Natural killer cell (primary cell): ENCODE results near the gene CDH12. TPM values are rescaled to one million over a fixed set of nuclear protein-coding genes. Genes with fewer than 3 reads are reported as not detected.

Experiments used
- ATAC-seq, 3 donors: fragments of 150-1000 bp in 2 of 3; fragments of 200-7000 bp in 1 of 3; cut with Tn5 transposase; 1 replicate in 1 of 3; 2 replicates in 2 of 3; pipeline ENCODE4 v1.10.0; 2021; ENCODE audit warnings: mild to moderate bottlenecking in 2 of 3, moderate library complexity in 2 of 3
- DNase-seq, 2 donors: peaks; one replicate each; pipeline versions ENCODE4 v3.0.0 to v3.0.0-alpha.2; 2013 to 2021; ENCODE audit warnings: mixed read lengths in 1 of 2
- H3K27ac ChIP-seq: one replicate; pipeline ENCODE4 v1.5.1; 2013; ENCODE audit warnings: mild to moderate bottlenecking, low read length
- H3K27me3 ChIP-seq: one replicate; pipeline ENCODE4 v1.6.1; 2013; ENCODE audit warnings: low read length; ENCODE audit not compliant: control insufficient read depth, insufficient read depth
- H3K36me3 ChIP-seq: one replicate; pipeline ENCODE4 v1.6.1; 2013; ENCODE audit warnings: low read length; ENCODE audit not compliant: control insufficient read depth, insufficient read depth
- H3K4me1 ChIP-seq: one replicate; pipeline ENCODE4 v1.6.1; 2013; ENCODE audit warnings: low read length; ENCODE audit not compliant: control insufficient read depth, insufficient read depth
- H3K4me3 ChIP-seq: one replicate; pipeline ENCODE4 v1.5.1; 2013; ENCODE audit warnings: low read length
- H3K9me3 ChIP-seq: one replicate; pipeline ENCODE4 v1.6.1; 2013; ENCODE audit warnings: low read length; ENCODE audit not compliant: control insufficient read depth, insufficient read depth
- H3K27ac Mint-ChIP-seq, 2 donors: one replicate each; pipeline ENCODE4 v1.8.0; 2022; ENCODE audit warnings: mild to moderate bottlenecking in 2 of 2, mixed read lengths in 2 of 2, moderate library complexity in 1 of 2
- H3K27me3 Mint-ChIP-seq, 2 donors: one replicate each; pipeline ENCODE4 v1.8.0; 2022; ENCODE audit warnings: low read depth in 2 of 2, mixed read lengths in 2 of 2
- H3K36me3 Mint-ChIP-seq: one replicate; pipeline ENCODE4 v1.8.0; 2022; ENCODE audit warnings: mixed read lengths
- H3K4me1 Mint-ChIP-seq, 2 donors: one replicate each; pipeline ENCODE4 v1.8.0; 2022; ENCODE audit warnings: mixed read lengths in 2 of 2
- H3K4me3 Mint-ChIP-seq: one replicate; pipeline ENCODE4 v1.8.0; 2022; ENCODE audit warnings: mild to moderate bottlenecking, moderate library complexity, mixed read lengths
- H3K9me3 Mint-ChIP-seq, 2 donors: one replicate each; pipeline ENCODE4 v1.8.0; 2022; ENCODE audit warnings: mixed read lengths in 2 of 2
- CTCF ChIP-seq: fragments of 200-600 bp; IDR thresholded peaks from one replicate; pipeline ENCODE4 v1.8.0; 2022; ENCODE audit warnings: antibody characterized with exemption
- WGBS: methylation state at CpG from one replicate; pipeline ENCODE4 v1.1.7; 2013; ENCODE audit warnings: missing lambda C conversion rate; ENCODE audit not compliant: insufficient coverage; 5-methylcytosine and 5-hydroxymethylcytosine counted together
- intact Hi-C: fragments of 100-400 bp; cut with micrococcal nuclease; formaldehyde crosslinking; loops from one replicate; pipeline ENCODE4 v1.14.2; 2022
- total RNA-seq, 4 donors: library from RNA; stranded (reverse); fragments of 120-200 nt in 1 of 4; gene quantifications; one replicate each; pipeline versions ENCODE4 v1.2.3 to v1.2.4, GENCODE V29; 2013 to 2022

The CDH12 gene
- total RNA-seq, 3 donors from 2014 or later (not counting 1 experiment from before 2014, with no cell fraction given): not detected

- DNase-seq: no peak
- no peaks in the 10 kb centered on the region for H3K27me3 Mint-ChIP-seq
- H3K4me3 Mint-ChIP-seq: no peak overlapping the region
- H3K4me1 Mint-ChIP-seq: no peaks in the 10 kb centered on the region
- no peak for ATAC-seq
- Histone ChIP-seq H3K27me3 (no peaks in the 10 kb centered on the region), H3K4me3 (no peak overlapping the region), H3K36me3 (no peaks in the 10 kb centered on the region), H3K4me1 (no peaks in the 10 kb centered on the region), H3K27ac (no peak overlapping the region), H3K9me3 (peaks cover 4% of the 10 kb centered on the region)
- peaks cover 6 to 12% of the 10 kb centered on the region in 2 donors for H3K9me3 Mint-ChIP-seq
- WGBS: 78% methylated on average over 3 of the region's 3 CpGs
- no peak overlapping the region for H3K27ac Mint-ChIP-seq
- intact Hi-C loops: no loop called here
- no peak for TF ChIP-seq CTCF
- H3K36me3 Mint-ChIP-seq: no peaks in the 10 kb centered on the region
Observed at GRCh38 chr5:21773456-21773855, 1079.7 kb downstream of the CDH12 start.

DNA sequence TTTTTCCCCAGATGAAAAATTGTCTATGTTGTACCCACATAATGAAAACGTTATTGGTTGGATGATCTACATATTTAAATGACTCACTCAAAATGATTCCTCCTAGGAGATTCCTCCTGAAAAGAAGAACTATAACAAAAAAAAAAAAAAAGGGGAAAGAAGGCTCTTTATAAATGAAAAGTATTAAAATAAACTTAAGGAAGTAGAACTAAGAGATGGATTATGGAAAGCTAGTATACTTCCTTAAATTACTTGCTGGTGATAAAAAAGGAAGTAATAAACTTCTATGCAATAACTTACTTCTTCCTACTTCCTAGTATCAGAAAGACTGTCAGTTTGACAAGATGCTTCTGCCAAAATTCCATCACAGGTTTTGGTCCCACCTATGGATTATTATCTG lies 1087.7 kb downstream of the CDH12 start:
- no peaks in the 10 kb centered on the region for H3K4me1 ChIP-seq
- no peaks in the 10 kb centered on the region for H3K36me3 ChIP-seq
- H3K9me3 ChIP-seq: no peaks in the 10 kb centered on the region
- no peak overlapping the region for H3K4me3 Mint-ChIP-seq
- no peak for ATAC-seq
- no peak overlapping the region for H3K27ac ChIP-seq
- H3K27me3 ChIP-seq: no peaks in the 10 kb centered on the region
- H3K36me3 Mint-ChIP-seq: no peaks in the 10 kb centered on the region
- H3K4me1 Mint-ChIP-seq: no peaks in the 10 kb centered on the region
- no peak overlapping the region for H3K27ac Mint-ChIP-seq
- no peak for DNase-seq
- no peaks in the 10 kb centered on the region for H3K27me3 Mint-ChIP-seq
- TF ChIP-seq CTCF: no peak
- no peak overlapping the region for H3K4me3 ChIP-seq
- peaks cover 2 to 5% of the 10 kb centered on the region in 2 donors for H3K9me3 Mint-ChIP-seq
- WGBS: no CpG with 5 or more reads among the region's 1 CpG
- intact Hi-C loops: no loop called here

DNA sequence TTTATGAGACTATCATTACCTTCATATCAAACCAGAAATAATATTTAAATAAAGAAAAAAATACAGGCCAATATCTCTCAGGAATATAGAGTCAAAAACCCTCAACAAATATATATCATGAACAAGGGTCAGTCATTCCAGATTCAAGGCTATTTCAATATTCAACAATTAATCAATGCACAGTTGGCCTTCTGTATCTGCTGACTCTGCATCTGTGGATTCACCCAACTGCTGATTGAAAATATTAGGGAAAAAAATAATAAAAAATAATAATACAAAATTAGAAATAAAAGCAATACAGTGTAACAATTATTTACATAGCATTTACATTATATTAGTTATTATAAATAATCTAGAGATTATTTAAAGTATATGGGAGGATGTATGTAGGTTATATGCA lies 1114.0 kb downstream of the CDH12 start:
- Histone ChIP-seq H3K27me3 (no peaks in the 10 kb centered on the region), H3K36me3 (no peaks in the 10 kb centered on the region), H3K9me3 (no peaks in the 10 kb centered on the region), H3K4me1 (no peaks in the 10 kb centered on the region), H3K27ac (no peak overlapping the region), H3K4me3 (no peak overlapping the region)
- Mint-ChIP-seq H3K4me3 (no peak overlapping the region), H3K27me3 (no peaks in the 10 kb centered on the region), H3K36me3 (no peaks in the 10 kb centered on the region), H3K27ac (no peak overlapping the region), H3K4me1 (no peaks in the 10 kb centered on the region), H3K9me3 (peaks cover 7 to 17% of the 10 kb centered on the region in 2 donors)
- no peak for DNase-seq
- ATAC-seq: no peak
- intact Hi-C loops: no loop called here
- no peak for TF ChIP-seq CTCF

DNA sequence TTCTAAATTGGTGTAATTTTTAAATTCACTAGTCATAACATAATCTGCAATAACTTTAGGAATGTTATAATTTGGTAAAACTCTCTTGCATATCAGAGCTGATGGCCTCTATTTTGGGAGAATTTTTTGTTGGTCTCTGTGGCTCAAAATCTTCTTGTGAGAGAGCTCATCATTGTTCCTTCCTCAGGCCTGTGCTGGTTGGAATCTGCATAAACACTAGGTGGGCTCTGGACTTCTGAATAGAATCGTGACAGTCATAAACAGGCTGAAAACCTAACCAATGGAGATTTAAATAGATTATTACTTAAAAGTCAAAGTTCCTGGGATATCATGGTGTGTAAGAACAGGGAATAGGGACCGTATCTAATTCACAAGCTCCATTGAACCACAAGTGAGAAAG lies 1129.6 kb downstream of the CDH12 start:
- Mint-ChIP-seq H3K9me3 (peaks cover 11 to 13% of the 10 kb centered on the region in 2 donors), H3K27ac (no peak overlapping the region)

More for the DNA sequence above, 1129.6 kb downstream of the CDH12 start:
- TF ChIP-seq CTCF: no peak
- Histone ChIP-seq H3K36me3 (no peaks in the 10 kb centered on the region), H3K4me3 (no peak overlapping the region), H3K9me3 (no peaks in the 10 kb centered on the region), H3K4me1 (no peaks in the 10 kb centered on the region), H3K27ac (no peak overlapping the region), H3K27me3 (no peaks in the 10 kb centered on the region)
- intact Hi-C loops: no loop called here
- 85% methylated on average over 2 of the region's 2 CpGs for WGBS
- DNase-seq (no peak), ATAC-seq (no peak)
- Mint-ChIP-seq H3K4me3 (no peak overlapping the region), H3K36me3 (no peaks in the 10 kb centered on the region), H3K4me1 (no peaks in the 10 kb centered on the region), H3K27me3 (no peaks in the 10 kb centered on the region)
